ENCODE data around the gene TCEANC2. TPM values are rescaled to one million over a fixed set of nuclear protein-coding genes. Genes with fewer than 3 reads are reported as not detected.

Gene TCEANC2
- total and polyA plus RNA-seq, 2 donors (not counting 1 experiment from before 2014, with no cell fraction given) = 3.0 to 4.0 TPM

DNA sequence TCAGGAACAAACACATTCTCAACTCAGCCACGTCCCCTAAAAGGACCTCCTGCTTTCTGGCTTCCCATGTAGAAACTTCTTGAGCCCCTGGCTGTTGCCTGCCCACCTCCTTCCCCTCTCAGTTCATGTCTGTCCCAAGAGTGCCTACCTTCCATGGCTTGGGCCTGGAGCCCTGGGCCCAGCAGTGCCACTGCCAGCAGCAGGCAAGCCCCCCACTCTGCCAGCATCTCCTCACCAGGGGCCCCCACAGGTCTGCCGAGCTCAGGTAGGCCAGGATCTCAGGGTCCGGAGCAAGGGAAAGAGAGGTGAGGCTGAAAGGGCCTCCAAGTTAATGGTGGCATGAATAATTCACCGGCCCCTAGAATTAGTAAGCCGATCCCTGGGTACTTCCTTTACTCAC, 99.3 kb downstream of the TCEANC2 start, which contains the start of gene CDCP2:
CDCP2 (minus strand) TSS at position 305 of the 400 bp plus-strand sequence; CDS start at position 227, 78 bp downstream.
- peak within 1 kb of the TSS; percentile 59 for H3K4me2 ChIP-seq (ENCODE audit: extremely low read depth, insufficient read depth, low read length)
- no peaks in the 10 kb centered on the region for H4K20me1 ChIP-seq (ENCODE audit: control insufficient read depth, extremely low read depth, insufficient read depth, low read length)
- no peaks in the 10 kb centered on the region for H3K79me2 ChIP-seq (ENCODE audit: control insufficient read depth, insufficient read depth, low read length)
- no peaks in the 10 kb centered on the region for H3K36me3 ChIP-seq (ENCODE audit: control insufficient read depth, insufficient read depth, low read length)
- H3K4me1 ChIP-seq (ENCODE audit: control insufficient read depth, extremely low read depth, insufficient read depth, low read length) = no peaks in the 10 kb centered on the region
- H3K27me3 ChIP-seq (ENCODE audit: control insufficient read depth, insufficient read depth, low read length) = peaks cover 3% of the 10 kb centered on the region
- TF ChIP-seq, protein P1, sequence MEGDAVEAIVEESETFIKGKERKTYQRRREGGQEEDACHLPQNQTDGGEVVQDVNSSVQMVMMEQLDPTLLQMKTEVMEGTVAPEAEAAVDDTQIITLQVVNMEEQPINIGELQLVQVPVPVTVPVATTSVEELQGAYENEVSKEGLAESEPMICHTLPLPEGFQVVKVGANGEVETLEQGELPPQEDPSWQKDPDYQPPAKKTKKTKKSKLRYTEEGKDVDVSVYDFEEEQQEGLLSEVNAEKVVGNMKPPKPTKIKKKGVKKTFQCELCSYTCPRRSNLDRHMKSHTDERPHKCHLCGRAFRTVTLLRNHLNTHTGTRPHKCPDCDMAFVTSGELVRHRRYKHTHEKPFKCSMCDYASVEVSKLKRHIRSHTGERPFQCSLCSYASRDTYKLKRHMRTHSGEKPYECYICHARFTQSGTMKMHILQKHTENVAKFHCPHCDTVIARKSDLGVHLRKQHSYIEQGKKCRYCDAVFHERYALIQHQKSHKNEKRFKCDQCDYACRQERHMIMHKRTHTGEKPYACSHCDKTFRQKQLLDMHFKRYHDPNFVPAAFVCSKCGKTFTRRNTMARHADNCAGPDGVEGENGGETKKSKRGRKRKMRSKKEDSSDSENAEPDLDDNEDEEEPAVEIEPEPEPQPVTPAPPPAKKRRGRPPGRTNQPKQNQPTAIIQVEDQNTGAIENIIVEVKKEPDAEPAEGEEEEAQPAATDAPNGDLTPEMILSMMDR (conservative IDR thresholded peaks at IDR 0.05 in 1 of 2, IDR thresholded peaks at IDR 0.05 in 1 of 2; ENCODE audit: low read depth in 1 of 2, low read length in 2 of 2) = no peak
- no peak for TF ChIP-seq EZH2 (IDR thresholded peaks at IDR 0.05; ENCODE audit: low read length, missing control alignments)
- H3K9me3 ChIP-seq (ENCODE audit: control insufficient read depth, insufficient read depth, low read depth, low read length) = no peaks in the 10 kb centered on the region
- no peak for DNase-seq (ENCODE audit: low read depth in 2 of 2)
- no peak within 1 kb of the TSS for H3K4me3 ChIP-seq (replicated peaks in 1 of 4; ENCODE audit: control extremely low read depth in 1 of 4, insufficient read depth in 1 of 4, low read depth in 3 of 4, low read length in 4 of 4)
- peak within 1 kb of the TSS; percentile 59 for H2AFZ ChIP-seq (ENCODE audit: low read length)
- H3K27ac ChIP-seq (ENCODE audit: insufficient read depth, low read length) = no peak within 1 kb of the TSS
- H3K9ac ChIP-seq (ENCODE audit: insufficient read depth, low read length) = no peak within 1 kb of the TSS

DNA sequence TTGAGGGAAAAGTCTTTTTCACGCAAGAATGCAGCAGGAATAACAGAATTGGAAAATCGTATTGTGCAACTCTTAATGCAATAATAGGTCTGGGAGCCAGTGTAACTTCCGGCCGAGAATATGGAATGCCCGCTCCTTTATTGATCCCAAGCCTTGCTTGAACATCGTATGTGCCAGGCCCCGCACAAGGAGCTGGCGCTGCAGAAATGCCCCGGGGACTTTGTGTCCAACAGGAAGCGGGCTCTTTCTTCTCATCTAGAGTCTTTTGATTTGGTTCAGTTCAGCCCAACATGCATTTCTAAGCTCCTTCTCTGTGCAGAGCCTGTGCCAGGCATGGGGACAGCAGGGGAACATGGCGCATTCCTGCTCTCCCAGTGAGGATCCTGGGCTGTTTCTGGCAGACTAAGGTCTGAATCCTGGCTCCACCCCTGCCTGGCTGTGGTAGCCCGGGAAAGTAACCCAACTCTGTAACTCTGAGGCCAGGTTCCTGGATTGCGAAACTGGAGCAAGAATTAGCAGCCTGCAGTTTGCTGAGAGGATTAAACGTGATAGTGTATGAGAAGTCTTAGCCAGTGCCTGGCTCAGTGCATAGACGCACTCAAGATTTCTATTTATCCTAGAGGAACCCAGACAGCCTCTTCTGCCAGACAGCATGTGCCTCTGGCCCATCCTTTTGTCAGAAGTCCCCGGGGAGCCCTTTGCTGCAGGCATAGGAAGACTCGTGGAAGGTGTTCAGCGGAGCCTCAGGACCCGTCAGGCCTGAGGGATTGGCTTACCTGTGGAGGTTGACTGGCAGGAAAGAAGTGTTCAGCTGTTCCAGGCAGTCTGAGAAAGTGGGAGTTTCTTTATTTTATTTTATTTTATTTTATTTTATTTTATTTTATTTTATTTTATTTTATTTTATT, 100.4 kb downstream of the TCEANC2 start:
- Histone ChIP-seq H3K36me3 (ENCODE audit: control insufficient read depth, insufficient read depth, low read length) (no peaks in the 10 kb centered on the region), H3K27ac (ENCODE audit: insufficient read depth, low read length) (no peak overlapping the region), H2AFZ (ENCODE audit: low read length) (peak overlapping the region; percentile 59), H3K4me2 (ENCODE audit: extremely low read depth, insufficient read depth, low read length) (peak overlapping the region; percentile 59), H3K27me3 (ENCODE audit: control insufficient read depth, insufficient read depth, low read length) (peaks cover 3% of the 10 kb centered on the region), H4K20me1 (ENCODE audit: control insufficient read depth, extremely low read depth, insufficient read depth, low read length) (no peaks in the 10 kb centered on the region), H3K9me3 (ENCODE audit: control insufficient read depth, insufficient read depth, low read depth, low read length) (no peaks in the 10 kb centered on the region), H3K9ac (ENCODE audit: insufficient read depth, low read length) (no peak overlapping the region), H3K4me3 (replicated peaks in 1 of 4; ENCODE audit: control extremely low read depth in 1 of 4, insufficient read depth in 1 of 4, low read depth in 3 of 4, low read length in 4 of 4) (no peak overlapping the region), H3K79me2 (ENCODE audit: control insufficient read depth, insufficient read depth, low read length) (no peaks in the 10 kb centered on the region), H3K4me1 (ENCODE audit: control insufficient read depth, extremely low read depth, insufficient read depth, low read length) (no peaks in the 10 kb centered on the region)
- TF ChIP-seq, protein P1 (conservative IDR thresholded peaks at IDR 0.05 in 1 of 2, IDR thresholded peaks at IDR 0.05 in 1 of 2; ENCODE audit: low read depth in 1 of 2, low read length in 2 of 2) = no peak
- TF ChIP-seq EZH2 (IDR thresholded peaks at IDR 0.05; ENCODE audit: low read length, missing control alignments) = no peak
- DNase-seq (ENCODE audit: low read depth in 2 of 2) = peak; percentile 64 to 70

Other genes with a start within 250 kb of the TCEANC2 start
- 9.0 and 11.6 TPM in 2 replicates for gene NDC1, start 215.3 kb upstream of the TCEANC2 start, total RNA-seq
- gene NDC1, start 215.3 kb upstream of the TCEANC2 start, polyA plus RNA-seq = 14.3 and 27.1 TPM in 2 replicates
- gene YIPF1, start 163.8 kb upstream of the TCEANC2 start, total RNA-seq = 31.3 and 39.8 TPM in 2 replicates
- 31.4 and 34.7 TPM in 2 replicates for gene YIPF1, start 163.8 kb upstream of the TCEANC2 start, polyA plus RNA-seq
- gene DIO1, start 159.4 kb upstream of the TCEANC2 start, total RNA-seq = not detected in 2 replicates
- not detected in 2 replicates for gene DIO1, start 159.4 kb upstream of the TCEANC2 start, polyA plus RNA-seq
- 18.7 and 27.6 TPM in 2 replicates for gene IFT25, start 107.9 kb upstream of the TCEANC2 start, total RNA-seq
- 37.6 and 40.4 TPM in 2 replicates for gene IFT25, start 107.9 kb upstream of the TCEANC2 start, polyA plus RNA-seq
- gene LRRC42, start 107.3 kb upstream of the TCEANC2 start, total RNA-seq = 29.8 and 34.0 TPM in 2 replicates
- gene LRRC42, start 107.3 kb upstream of the TCEANC2 start, polyA plus RNA-seq = 40.5 and 50.2 TPM in 2 replicates
- not detected in 2 replicates for gene LDLRAD1, start 35.4 kb upstream of the TCEANC2 start, total RNA-seq
- gene LDLRAD1, start 35.4 kb upstream of the TCEANC2 start, polyA plus RNA-seq = not detected in 2 replicates
- 217 and 431 TPM in 2 replicates for gene TMEM59, start 404 bp upstream of the TCEANC2 start, total RNA-seq
- gene TMEM59, start 404 bp upstream of the TCEANC2 start, polyA plus RNA-seq = 337 and 480 TPM in 2 replicates
- not detected in 2 replicates for gene CDCP2, start 99.4 kb downstream of the TCEANC2 start, total RNA-seq
- not detected in 2 replicates for gene CDCP2, start 99.4 kb downstream of the TCEANC2 start, polyA plus RNA-seq
- gene CYB5RL, start 146.4 kb downstream of the TCEANC2 start, total RNA-seq = 6.6 and 6.7 TPM in 2 replicates
- 4.1 and 5.0 TPM in 2 replicates for gene CYB5RL, start 146.4 kb downstream of the TCEANC2 start, polyA plus RNA-seq
- gene MRPL37, start 146.6 kb downstream of the TCEANC2 start, total RNA-seq = 39.3 and 43.6 TPM in 2 replicates
- gene MRPL37, start 146.6 kb downstream of the TCEANC2 start, polyA plus RNA-seq = 21.7 and 35.2 TPM in 2 replicates

Data from fibroblast of lung (primary cell).